Omental fat pad (tissue), 4 donors: ENCODE results near the gene HAAO. TPM values are rescaled to one million over a fixed set of nuclear protein-coding genes. Genes with fewer than 3 reads are reported as not detected.

ENCODE experiments used
- ATAC-seq: fragments of 150-250 bp; one replicate; pipeline ENCODE4 v1.9.1; 2016; ENCODE audit warnings: mild to moderate bottlenecking, moderate library complexity; ENCODE audit not compliant: low FRiP score
- DNase-seq: peaks from one replicate; pipeline ENCODE4 v3.0.0-alpha.2; 2019; ENCODE audit warnings: low spot score
- total RNA-seq, 4 donors: library from RNA; depleted of rRNA; stranded (reverse); fragments of >200 nt; gene quantifications; one replicate each; pipeline ENCODE4 v1.1.0, GENCODE V29; 2016
- TF ChIP-seq, protein P1 (sequence below), 3 donors: fragments of 450-650 bp; IDR thresholded peaks; one replicate each; pipeline ENCODE4 v1.5.1; 2016 to 2017; ENCODE audit warnings: antibody characterized with exemption in 3 of 3, mild to moderate bottlenecking in 3 of 3, moderate library complexity in 2 of 3

The HAAO gene
- total RNA-seq, 4 donors from 2014 or later: 3.0 to 7.2 (median 3.9) TPM

DNA sequence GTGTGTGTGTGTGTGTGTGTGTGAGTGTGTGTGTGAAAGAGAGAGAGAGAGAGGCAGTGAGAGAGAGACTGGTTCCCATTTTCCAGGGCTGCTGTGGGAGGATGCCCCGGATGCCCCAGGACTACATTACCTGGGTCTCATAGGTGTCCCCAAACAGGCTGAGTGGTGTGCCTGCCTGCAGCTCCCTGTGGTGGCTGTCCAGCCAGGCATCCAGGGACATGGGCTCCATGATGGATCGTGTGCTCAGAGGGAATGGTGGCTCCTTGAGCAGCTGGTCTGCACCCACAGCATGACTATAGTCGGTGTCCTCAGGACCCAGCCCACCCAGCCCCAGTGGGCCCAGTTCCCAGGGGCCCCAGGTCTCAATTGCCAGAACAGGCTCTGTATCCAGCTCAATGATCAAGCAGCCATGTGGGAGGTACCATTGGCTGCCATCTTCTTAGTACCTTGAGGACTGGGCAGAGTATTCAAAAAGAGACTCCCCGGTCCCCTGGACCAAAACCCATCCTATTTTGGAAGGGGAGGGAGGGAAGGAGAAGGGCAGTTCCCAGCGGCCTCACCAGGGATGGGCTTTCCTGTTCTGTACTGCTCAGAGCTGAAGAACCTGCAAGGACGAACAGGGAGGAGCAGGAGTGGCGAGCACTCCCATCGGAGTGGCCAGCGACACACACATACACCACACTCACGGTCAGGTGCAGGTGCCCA lies 22.6 kb downstream of the HAAO start:
- DNase-seq (no peak), ATAC-seq (no peak)
- TF ChIP-seq, protein P1, sequence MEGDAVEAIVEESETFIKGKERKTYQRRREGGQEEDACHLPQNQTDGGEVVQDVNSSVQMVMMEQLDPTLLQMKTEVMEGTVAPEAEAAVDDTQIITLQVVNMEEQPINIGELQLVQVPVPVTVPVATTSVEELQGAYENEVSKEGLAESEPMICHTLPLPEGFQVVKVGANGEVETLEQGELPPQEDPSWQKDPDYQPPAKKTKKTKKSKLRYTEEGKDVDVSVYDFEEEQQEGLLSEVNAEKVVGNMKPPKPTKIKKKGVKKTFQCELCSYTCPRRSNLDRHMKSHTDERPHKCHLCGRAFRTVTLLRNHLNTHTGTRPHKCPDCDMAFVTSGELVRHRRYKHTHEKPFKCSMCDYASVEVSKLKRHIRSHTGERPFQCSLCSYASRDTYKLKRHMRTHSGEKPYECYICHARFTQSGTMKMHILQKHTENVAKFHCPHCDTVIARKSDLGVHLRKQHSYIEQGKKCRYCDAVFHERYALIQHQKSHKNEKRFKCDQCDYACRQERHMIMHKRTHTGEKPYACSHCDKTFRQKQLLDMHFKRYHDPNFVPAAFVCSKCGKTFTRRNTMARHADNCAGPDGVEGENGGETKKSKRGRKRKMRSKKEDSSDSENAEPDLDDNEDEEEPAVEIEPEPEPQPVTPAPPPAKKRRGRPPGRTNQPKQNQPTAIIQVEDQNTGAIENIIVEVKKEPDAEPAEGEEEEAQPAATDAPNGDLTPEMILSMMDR (IDR thresholded peaks at IDR 0.05): no peak

DNA sequence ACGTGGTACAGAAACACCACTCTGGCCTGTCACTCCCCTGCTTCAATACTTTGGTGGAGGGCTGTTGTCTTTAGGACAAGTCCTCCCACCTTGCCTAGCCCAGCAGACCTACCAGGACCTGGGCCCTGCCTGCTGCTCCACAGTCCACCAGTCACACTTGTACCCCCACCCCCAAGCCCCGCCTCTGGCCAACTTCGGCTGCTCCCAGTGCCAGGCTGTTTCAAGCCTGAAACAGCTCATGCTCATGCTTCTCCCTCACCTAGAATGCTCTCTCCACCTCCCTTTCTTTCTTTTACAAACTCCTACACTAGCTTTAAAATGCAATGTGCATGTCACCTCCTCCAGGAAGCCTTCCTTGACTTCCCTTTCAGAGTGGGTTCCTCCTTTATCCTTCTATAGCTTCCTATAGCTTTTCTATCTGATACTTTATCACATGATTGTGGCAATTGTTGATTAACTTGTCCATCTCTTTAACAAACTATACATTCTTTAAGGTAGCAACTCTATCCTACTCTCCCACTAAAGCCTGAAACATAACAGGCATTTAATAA lies 23.6 kb downstream of the HAAO start:
- no peak for ATAC-seq
- DNase-seq: no peak
- TF ChIP-seq, protein P1 (IDR thresholded peaks at IDR 0.05): no peak

DNA sequence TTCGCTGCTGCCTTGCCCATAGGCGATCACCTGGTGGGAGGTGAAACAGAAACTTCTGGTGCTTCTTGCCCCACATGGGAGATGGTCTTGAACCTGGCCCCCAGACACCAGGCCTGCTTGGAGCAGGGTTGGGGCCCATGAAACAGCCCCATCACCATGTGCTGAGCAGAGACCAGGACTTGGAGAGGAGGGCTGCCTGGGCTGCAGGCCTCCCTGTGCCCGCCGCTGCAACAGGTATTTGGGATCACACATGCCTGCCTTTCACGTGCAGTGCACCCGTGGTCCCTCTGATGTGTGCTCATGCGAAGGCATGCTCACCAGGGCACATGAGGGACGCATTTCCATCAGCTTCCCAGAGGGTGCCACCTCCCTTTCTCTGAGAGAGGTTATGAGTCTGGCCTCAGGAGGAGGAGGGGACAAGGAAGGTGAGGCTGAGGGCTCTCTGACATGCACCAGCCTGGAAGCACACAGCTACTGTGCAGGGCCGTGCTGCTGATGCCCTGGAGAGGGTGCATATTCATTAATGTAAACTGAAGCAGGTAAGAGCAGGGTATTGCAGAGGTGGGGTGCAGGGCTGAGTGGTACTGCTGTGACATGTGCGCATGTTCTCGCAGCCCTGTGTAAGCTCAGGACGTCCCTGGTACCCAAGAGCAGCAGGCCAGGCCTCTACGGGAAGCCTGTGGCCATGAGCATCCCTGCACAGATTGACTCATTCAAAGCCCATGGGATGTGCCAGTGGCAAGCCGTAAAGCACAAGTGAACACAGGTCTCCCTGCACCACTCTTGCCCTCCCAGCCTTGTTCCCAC lies 24.3 kb downstream of the HAAO start:
- DNase-seq: no peak
- TF ChIP-seq, protein P1 (IDR thresholded peaks at IDR 0.05): no peak
- no peak for ATAC-seq

DNA sequence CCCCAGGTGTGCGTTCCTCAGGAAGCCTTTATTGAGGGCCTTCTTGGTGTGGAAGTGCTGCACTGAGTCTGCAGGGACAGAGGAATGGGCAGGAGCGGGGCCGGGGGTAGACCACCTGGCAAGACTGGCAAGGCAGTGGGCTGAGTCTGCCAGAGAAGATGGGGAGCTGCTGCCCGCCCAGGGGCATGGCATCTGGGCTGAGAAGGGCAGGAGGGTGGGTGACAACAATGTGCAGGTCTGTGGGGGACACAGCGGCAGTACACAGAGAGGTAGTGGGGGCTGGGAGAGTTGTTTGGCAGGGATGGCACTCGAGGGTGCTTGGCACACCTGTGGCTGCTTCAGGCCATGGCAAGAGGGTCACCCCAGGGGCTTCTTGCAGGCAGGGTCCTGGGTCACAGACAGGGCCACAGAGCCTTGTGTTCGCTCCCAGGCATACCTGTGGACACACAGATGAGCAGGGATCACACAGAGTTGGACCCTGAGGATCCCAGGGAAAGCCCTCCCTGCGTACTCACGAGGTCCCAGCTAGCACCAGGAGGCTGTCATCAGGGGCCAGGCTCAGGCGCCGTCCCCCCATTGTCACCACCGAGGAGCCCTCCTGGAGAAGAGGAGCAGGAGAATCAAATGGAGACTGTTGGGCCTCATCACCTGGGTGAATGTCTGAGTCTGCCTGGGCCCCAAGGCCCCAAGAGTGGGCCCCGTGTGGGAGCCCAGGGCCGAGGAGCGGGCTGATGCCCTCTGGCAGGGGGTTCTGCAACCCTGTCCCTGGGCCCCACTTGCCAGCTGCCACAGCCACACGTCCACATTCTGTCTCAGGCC lies 25.1 kb downstream of the HAAO start:
- TF ChIP-seq, protein P1 (IDR thresholded peaks at IDR 0.05): no peak
- DNase-seq: no peak
- no peak for ATAC-seq

DNA sequence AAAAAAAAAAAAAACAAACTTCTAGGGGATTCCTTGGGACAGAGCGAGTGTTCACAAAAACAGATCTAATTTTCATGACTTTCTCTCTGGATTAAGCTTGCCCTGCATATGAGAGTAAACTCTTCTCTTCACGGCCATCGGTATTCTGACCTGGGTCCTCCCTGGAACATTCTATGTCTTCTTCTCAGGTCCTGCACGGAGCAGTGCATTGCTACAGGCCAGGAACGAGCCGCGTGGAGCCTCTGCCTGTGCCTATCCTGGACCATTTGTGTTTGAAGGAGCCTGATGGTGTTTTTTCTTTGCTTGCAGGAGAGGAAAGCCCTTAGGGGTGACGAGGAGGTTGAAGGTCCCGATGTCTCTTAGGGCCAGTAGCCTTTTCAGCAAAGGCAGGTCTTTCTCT lies 26.7 kb downstream of the HAAO start:
- DNase-seq (no peak), ATAC-seq (no peak)
- TF ChIP-seq, protein P1 (IDR thresholded peaks at IDR 0.05): no peak

DNA sequence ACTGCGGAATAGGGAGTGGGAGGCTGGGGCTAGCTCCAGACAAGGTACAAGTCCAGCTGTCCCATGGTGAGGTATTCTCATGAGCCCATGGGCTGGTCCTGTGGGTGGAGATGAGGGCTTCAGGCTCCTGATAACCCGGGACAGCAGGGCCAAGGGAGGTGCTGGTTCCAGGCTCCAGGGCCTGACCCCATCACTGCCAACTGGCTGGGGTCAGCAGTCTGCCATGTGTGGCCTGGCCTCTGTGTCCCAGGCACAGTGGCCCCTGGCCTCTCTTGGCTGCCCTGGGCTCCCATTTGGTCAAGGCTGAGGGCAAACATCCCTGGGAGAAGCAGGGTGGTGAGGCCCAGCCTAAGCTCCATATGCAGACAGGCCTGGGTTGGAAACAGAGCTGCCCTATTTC lies 27.5 kb downstream of the HAAO start:
- no peak for DNase-seq
- TF ChIP-seq, protein P1 (IDR thresholded peaks at IDR 0.05): no peak
- ATAC-seq: no peak
